A549 treated with AZD9567 at 1 μM for 4 hours (cell line): ENCODE results near the gene ORMDL2. TPM values are rescaled to one million over a fixed set of nuclear protein-coding genes. Genes with fewer than 3 reads are reported as not detected.

ENCODE experiments used
- total RNA-seq: library from RNA; stranded (reverse); fragments of 200-300 nt; extraction: Qiagen RNA extraction; gene quantifications from 5 replicates; pipeline ENCODE4 v1.2.3, GENCODE V29; 2022; ENCODE audit not compliant: insufficient read depth

ORMDL2 gene
- total RNA-seq = 100 to 110 TPM (median 108 TPM) in 5 replicates

DNA sequence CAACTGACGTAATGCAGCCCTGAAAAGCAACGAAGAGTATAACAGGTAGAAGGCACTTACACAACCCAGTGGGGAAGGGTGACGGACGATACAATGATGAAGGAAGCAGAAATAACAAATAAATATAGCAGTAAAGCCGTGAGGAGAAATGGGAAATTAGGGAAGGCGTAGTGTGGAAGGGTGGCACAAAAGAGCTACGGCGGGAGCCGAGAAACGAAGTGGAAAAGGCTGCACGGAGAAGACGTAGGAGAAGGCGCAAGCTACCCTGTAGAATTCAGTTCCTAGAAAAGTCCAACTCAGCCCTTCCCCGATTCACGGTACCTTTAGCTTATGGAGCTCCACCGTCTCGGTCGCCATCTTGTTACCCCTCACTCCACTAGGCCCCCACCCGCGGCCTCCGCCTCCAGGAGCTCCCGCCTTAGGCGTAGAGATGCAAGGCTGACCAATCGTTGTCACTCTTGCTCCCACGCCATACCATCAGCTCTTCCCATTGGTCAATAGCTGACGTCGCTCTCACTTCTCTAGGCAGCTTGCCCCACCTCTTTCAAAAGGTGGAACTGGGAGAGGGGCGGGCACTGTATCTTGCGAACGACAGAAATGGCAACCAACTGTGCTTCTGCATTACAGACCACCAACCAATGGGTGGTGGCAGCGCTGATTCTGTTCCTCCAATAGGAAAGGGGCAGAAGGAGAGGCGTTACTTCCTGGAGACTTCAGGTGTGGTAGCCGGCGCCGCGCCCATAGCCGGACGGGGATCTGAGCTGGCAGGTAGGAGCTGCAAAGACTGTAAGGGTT, at the start of gene ORMDL2, which contains the start of gene SARNP:
ORMDL2 (plus strand) TSS at position 697 of the 795 bp plus-strand sequence. CDS start 959 bp downstream, outside the sequence.
SARNP (minus strand) TSS at position 380 of the 795 bp plus-strand sequence; CDS start at position 357, 23 bp downstream.

GRCh38 chr12:55842681-55843429, 25.0 kb downstream of the ORMDL2 start, which contains the start of gene MMP19:
Gene MMP19, minus strand, starts transcription at chr12:55842936. Its CDS starts 106 bp downstream, at chr12:55842830.

Other genes starting within 250 kb of the ORMDL2 start
- gene OR2AP1, start 245.6 kb upstream of the ORMDL2 start, total RNA-seq = not detected in 5 replicates
- not detected in 5 replicates for gene OR10P1, start 181.1 kb upstream of the ORMDL2 start, total RNA-seq
- 1.2 to 2.1 TPM (median 1.5 TPM) in 4 of 5 replicates, not detected in the other for gene ITGA7, start 110.1 kb upstream of the ORMDL2 start, total RNA-seq
- gene BLOC1S1, start 102.0 kb upstream of the ORMDL2 start, total RNA-seq = 142 to 155 TPM (median 144 TPM) in 5 replicates
- gene RDH5, start 97.6 kb upstream of the ORMDL2 start, total RNA-seq = 2.0 to 2.7 TPM (median 2.5 TPM) in 4 of 5 replicates, not detected in the other
- gene CD63, start 89.0 kb upstream of the ORMDL2 start, total RNA-seq = 645 to 708 TPM (median 655 TPM) in 5 replicates
- gene GDF11, start 74.9 kb upstream of the ORMDL2 start, total RNA-seq = 3.7 to 5.1 TPM (median 4.6 TPM) in 5 replicates
- gene SARNP, start 317 bp upstream of the ORMDL2 start, total RNA-seq = 90.8 to 133 TPM (median 92.8 TPM) in 5 replicates
- 16.2 to 29.2 TPM (median 18.3 TPM) in 5 replicates for gene DNAJC14, start 11.5 kb downstream of the ORMDL2 start, total RNA-seq
- gene MMP19, start 24.9 kb downstream of the ORMDL2 start, total RNA-seq = 0.12 to 0.29 TPM (median 0.20 TPM) in 4 of 5 replicates, not detected in the other
- 38.0 to 46.9 TPM (median 40.9 TPM) in 5 replicates for gene PYM1, start 109.9 kb downstream of the ORMDL2 start, total RNA-seq
- gene DGKA, start 113.1 kb downstream of the ORMDL2 start, total RNA-seq = 16.5 to 52.6 TPM (median 18.3 TPM) in 5 replicates
- 0.73 to 2.4 TPM (median 0.96 TPM) in 5 replicates for gene PMEL, start 148.0 kb downstream of the ORMDL2 start, total RNA-seq
- 46.4 to 94.3 TPM (median 55.3 TPM) in 5 replicates for gene CDK2, start 148.8 kb downstream of the ORMDL2 start, total RNA-seq
- gene RAB5B, start 156.0 kb downstream of the ORMDL2 start, total RNA-seq = 27.4 to 34.9 TPM (median 33.8 TPM) in 5 replicates
- gene SUOX, start 179.2 kb downstream of the ORMDL2 start, total RNA-seq = 6.4 to 10.7 TPM (median 8.1 TPM) in 5 replicates
- gene IKZF4, start 203.0 kb downstream of the ORMDL2 start, total RNA-seq = 1.5 to 2.2 TPM (median 1.9 TPM) in 5 replicates
- gene RPS26, start 223.9 kb downstream of the ORMDL2 start, total RNA-seq = 460 to 862 TPM (median 750 TPM) in 5 replicates